ENCODE data around the gene SRCAP.
A peak's percentile ranks its signal among the peaks of the same experiment; 100 is the strongest.

SRCAP gene

GRCh38 chr16:30698816-30699614, at the start of gene SRCAP:
SRCAP (plus strand) TSS chr16:30699171; CDS start chr16:30700825, 1,654 bp downstream.
- DNase-seq, result peak; percentile 53 to 57

GRCh38 chr16:30649725-30650368, 49.1 kb upstream of the SRCAP start:
- DNase-seq, result no peak

GRCh38 chr16:30650369-30651123, 48.4 kb upstream of the SRCAP start, which contains the start of gene PRR14:
PRR14 (plus strand) TSS chr16:30650960; CDS start chr16:30651646, 686 bp downstream.
- peak; percentile 87 to 88 for DNase-seq

- DNase-seq, result peak in 1 of 2 experiments; percentile 11
These were observed 47.6 kb upstream of the SRCAP start for GRCh38 chr16:30651124-30652004.

- no peak for DNase-seq
These were observed 47.0 kb upstream of the SRCAP start for GRCh38 chr16:30652005-30652296.

- DNase-seq, result no peak
These were observed 46.3 kb upstream of the SRCAP start for GRCh38 chr16:30652718-30653117.

GRCh38 chr16:30654856-30655255, 44.1 kb upstream of the SRCAP start:
- no peak for DNase-seq

GRCh38 chr16:30655815-30656347, 43.1 kb upstream of the SRCAP start:
- DNase-seq, result no peak

- no peak for DNase-seq
These were observed 42.6 kb upstream of the SRCAP start for GRCh38 chr16:30656388-30656787.

- peak in 1 of 2 experiments; percentile 29 for DNase-seq
These were observed 41.8 kb upstream of the SRCAP start for GRCh38 chr16:30656974-30657865.

GRCh38 chr16:30657866-30658730, 40.9 kb upstream of the SRCAP start, which contains the start of gene FBRS:
FBRS (plus strand) TSS chr16:30658431; CDS start chr16:30659519, 1,088 bp downstream.
- DNase-seq, result peak; percentile 87 to 89

GRCh38 chr16:30658731-30659506, 40.1 kb upstream of the SRCAP start:
- peak; percentile 88 to 89 for DNase-seq

GRCh38 chr16:30659507-30660423, 39.2 kb upstream of the SRCAP start:
- DNase-seq, result no peak

GRCh38 chr16:30660424-30661261, 38.3 kb upstream of the SRCAP start:
- no peak for DNase-seq

- no peak for DNase-seq
These were observed 36.5 kb upstream of the SRCAP start for GRCh38 chr16:30662449-30662848.

- DNase-seq, result no peak
These were observed 35.9 kb upstream of the SRCAP start for GRCh38 chr16:30663038-30663437.

GRCh38 chr16:30663820-30664219, 35.2 kb upstream of the SRCAP start:
- no peak for DNase-seq
